Right ventricle myocardium superior (tissue), 1 donor: Measurements from ENCODE around the gene ARHGAP26. TPM values are rescaled to one million over a fixed set of nuclear protein-coding genes. Genes with fewer than 3 reads are reported as not detected.
A peak's percentile ranks its signal among the peaks of the same experiment; 100 is the strongest.

ENCODE experiments used
- ATAC-seq: fragments of 200-7000 bp; cut with Tn5 transposase; one replicate; pipeline ENCODE4 v1.9.1; 2020; ENCODE audit warnings: mild to moderate bottlenecking; ENCODE audit not compliant: poor library complexity
- DNase-seq: peaks from one replicate; pipeline ENCODE4 v3.0.0-alpha.2; 2020
- intact Hi-C: fragments of 100-400 bp; cut with DNase I; formaldehyde crosslinking; loops from one replicate; pipeline ENCODE4 v1.11.2; 2022
- total RNA-seq: library from RNA; stranded (reverse); fragmentation: NEBNext Ultra II Directional; extraction: Animal tissue kit (Norgen Biotek cat#: 25700); gene quantifications from one replicate; pipeline ENCODE4 v1.2.1, GENCODE V29; 2021
- donor health status: DM: no; HTN: yes; CAD: no; lungs with severe emphysema.

Gene ARHGAP26
- total RNA-seq, 1 donor from 2014 or later, result 32.5 TPM

DNA sequence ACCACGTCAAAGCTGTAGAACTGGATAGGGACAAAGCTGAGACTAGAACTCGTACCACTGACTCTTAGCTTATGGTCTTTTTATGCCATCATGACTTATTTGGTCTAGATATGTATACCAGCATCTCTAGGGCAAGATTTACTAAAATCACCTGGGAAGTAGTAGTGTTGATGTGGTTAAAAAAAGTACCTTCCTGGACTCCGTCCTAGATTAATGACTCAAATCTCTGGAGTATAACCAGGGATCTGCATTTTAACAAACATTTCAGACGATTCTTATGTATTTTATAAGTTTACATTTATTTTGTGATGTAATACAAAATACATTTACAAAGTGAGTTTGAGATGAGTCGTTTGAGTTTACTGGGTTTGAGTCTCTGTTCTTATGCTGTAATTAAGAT lies 68.7 kb downstream of the ARHGAP26 start:
- intact Hi-C loops, result no loop called here
- no peak for ATAC-seq
- DNase-seq, result no peak

DNA sequence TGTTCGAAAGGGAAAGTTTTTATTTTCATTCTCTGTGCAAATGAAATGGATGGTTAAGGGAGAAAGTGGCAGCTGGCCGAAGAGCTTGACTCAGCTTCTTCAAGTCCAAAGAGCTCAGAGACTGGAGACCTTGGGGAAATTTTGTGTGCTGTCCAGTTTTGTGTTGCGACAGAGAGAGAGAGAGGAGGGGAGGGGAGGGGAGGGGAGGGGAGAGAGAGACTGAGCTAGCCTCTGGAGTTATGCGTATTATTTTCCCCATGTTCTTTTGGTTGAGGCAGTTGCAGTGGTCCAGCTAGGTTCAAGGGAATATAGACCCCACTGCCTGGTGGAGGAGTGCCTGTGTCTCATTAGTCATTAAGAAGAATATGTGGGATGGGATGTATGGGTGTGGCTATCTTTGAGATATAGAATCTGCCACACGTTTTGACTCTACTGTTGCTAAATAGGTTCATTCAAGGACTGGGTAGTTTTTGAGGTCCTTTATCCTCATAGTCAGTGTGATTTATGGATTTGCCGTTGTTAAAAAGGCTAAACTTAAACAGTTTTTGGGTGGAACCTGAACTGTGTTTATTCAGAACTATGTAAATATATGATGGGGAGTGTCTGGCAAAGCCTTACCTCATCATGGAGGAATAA lies 69.7 kb downstream of the ARHGAP26 start:
- DNase-seq (peak; percentile 74), ATAC-seq (peak; percentile 56)
- intact Hi-C loops, result no loop called here

DNA sequence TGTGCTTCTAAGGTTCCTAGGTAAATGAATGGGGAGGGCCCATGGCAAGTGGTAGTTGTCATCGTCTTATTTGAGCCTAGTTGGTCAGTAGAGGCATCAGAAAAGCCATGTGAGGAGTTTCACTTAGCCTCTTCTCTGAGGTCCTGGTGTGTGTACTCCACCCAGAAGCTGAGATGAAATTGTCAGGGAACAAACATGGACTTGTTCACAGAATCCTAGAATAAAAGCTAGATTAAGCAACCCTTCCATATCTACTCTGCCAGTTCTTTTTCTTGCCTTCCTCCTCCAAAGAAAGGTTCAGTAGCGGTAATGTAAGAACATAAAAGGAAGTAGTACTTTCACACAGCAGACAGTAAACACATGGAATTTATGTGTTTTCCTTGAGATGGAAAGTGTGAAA lies 70.4 kb downstream of the ARHGAP26 start:
- intact Hi-C loops, result no loop called here
- DNase-seq (no peak), ATAC-seq (peak; percentile 39)

DNA sequence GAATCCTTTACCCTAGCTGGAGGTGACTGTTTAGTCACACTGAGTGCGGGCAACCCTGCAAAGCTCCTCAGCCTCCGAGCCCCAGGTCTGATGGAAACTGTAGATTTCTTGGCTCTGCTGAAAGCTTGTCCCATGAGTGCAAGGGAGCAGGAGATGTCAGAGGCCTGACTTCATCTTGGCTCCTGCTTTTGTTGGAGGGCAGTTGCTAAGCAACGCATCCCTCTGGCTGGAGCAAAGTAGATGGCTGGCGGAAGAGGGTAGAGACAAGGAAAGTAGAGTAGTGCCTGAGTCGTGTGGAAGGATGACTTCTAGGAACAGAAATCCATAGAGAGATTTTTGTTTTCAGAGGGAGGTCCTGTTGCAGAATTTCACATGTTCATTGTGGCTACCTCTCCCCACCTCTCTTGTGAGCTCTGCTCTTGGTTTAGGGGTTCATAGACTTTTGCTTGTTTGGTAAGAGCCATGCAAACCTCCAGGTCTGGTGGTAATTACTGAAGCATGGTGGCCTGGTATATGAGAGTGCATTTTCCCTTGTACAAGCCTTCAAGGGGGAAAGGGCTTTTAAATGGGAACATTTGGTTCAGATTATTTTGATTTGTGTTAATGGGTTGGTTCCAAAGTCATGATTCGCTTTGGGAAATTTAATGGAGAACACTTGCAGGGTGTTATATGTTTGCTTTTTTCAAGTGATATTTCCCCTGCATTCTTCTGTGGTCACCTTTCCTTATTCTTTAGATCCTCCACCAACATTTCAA lies 71.5 kb downstream of the ARHGAP26 start:
- intact Hi-C loops, result no loop called here
- DNase-seq (peak; percentile 73), ATAC-seq (peak; percentile 74)

DNA sequence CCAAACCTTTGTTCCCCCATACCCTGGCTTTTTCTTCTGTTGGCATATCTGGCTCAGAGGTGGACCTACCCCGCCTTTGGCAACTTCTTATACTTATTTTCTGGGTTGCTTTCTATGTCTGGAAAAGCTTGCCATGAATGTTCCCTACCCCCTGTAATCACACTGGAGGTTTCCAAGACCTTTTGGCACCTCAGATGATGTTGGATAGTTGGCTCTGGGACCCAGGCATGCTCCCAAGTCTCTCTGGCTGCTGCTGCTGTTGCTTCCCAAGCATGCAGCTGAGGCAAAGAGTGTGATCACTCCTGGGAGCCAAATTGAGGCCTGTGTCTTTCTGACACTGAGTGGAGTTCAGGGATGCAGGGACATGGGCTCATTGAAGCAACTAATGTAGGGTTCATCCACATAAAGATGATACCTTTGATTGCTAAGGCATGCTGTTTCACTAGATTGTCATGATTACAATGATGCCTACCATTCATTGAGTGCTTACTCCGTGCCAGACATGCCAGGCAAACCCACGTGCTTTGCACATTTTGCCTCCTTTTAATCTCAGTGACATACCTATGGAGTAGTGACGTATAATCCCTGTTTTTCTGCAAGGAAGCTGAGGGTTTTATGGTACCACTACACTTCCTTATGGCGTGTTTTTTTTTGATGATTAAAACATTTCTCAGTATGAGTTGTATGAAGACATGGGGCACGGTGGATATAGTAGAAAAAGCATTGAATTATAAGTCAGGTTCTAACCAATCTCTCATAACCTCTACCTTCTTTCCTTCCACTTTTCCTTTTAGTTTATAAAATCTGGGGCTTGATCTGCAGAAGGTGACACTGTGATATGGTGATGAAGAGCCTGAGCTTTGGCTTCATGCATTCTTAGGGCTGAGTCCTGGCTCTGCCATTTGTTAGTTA lies 73.1 kb downstream of the ARHGAP26 start:
- peak; percentile 75 for DNase-seq
- peak; percentile 40 for ATAC-seq
- intact Hi-C loops, result no loop called here

DNA sequence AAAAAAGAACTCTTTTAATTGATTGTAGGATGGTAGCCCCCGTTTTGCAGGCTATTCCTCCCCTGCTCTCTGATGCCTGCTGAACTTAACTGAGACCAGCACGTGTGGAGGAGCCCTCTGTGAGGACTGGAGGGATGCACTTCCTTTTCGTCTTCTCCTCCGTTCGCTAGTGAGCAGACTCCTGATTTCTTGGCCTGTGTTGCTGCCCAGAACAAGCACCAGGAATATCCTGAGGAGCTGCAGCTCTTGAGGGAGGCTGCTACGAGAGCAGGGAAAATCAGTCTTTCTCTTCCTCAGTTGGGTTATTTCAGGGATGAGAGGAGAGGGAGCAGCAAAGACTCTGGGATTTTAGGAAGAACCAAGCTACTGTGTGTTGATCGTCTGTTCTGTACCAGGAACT lies 74.7 kb downstream of the ARHGAP26 start:
- intact Hi-C loops, result no loop called here
- no peak for ATAC-seq
- no peak for DNase-seq

DNA sequence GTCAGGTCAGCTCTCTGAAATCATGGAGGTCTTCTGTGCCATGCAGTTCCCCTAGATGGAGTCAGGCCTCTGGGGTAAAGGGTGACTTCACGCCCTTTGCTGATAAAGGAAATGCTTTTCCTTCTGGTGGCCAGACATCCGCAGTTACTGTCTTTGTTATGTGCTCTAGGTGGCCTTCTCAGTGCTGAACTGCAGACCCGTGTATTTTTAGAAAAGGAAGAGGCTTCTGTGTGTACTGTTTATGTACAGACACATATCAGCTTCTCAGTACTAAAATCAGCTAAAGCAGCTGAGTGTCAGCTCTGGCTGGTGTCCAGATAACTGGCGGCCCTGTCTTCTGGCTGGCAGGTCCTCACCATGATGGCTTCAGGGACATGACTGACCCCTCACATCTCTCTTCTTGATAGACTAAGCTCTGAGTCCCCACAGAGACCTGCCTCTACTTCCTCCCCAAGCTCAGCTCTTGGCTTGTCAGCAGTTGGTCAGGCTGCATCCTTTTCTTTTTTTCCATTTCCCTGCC lies 75.3 kb downstream of the ARHGAP26 start:
- intact Hi-C loops, result no loop called here
- DNase-seq (peak; percentile 74), ATAC-seq (peak; percentile 54)

DNA sequence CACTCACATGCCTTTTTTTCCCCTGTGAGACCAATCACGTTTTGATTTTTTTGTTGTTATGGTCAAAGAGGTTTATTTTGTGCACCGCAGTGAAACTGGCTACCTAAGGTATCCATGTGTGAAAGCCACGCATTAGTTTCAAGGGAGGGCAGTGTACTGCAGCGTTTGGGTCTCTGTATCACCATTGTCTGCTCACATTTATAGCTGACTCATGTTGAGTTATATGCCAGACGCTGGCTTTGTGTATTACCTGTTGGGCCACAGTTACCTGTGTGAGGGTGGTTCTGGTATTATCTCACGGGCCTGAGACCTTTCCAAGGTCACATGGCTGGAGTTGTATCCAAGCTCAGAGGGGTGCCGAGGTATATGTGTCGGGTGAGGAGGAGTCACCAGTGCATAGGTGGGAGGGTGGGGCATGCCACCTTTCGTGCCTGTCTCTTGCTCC lies 75.8 kb downstream of the ARHGAP26 start:
- intact Hi-C loops, result no loop called here
- DNase-seq, result no peak
- no peak for ATAC-seq

DNA sequence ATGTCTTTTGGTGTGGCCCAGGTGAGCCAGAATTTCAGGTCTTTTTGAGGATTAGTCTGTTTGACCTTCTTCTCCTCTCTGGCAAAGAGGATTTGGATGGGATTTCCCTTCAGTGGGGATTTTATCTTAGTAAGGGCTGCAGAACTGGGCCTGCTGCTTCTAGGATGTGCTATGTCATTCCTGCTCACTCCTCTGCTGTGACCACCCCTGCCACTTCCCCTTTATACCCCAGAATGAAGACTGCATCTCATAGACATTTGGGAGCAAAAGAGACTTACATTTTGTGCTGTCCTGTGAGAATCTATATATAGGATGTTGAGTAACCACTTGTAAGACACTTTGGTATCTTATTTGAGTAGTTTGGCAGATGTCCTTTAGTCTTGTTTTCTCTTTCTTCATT lies 76.2 kb downstream of the ARHGAP26 start:
- DNase-seq (no peak), ATAC-seq (no peak)
- intact Hi-C loops, result no loop called here

DNA sequence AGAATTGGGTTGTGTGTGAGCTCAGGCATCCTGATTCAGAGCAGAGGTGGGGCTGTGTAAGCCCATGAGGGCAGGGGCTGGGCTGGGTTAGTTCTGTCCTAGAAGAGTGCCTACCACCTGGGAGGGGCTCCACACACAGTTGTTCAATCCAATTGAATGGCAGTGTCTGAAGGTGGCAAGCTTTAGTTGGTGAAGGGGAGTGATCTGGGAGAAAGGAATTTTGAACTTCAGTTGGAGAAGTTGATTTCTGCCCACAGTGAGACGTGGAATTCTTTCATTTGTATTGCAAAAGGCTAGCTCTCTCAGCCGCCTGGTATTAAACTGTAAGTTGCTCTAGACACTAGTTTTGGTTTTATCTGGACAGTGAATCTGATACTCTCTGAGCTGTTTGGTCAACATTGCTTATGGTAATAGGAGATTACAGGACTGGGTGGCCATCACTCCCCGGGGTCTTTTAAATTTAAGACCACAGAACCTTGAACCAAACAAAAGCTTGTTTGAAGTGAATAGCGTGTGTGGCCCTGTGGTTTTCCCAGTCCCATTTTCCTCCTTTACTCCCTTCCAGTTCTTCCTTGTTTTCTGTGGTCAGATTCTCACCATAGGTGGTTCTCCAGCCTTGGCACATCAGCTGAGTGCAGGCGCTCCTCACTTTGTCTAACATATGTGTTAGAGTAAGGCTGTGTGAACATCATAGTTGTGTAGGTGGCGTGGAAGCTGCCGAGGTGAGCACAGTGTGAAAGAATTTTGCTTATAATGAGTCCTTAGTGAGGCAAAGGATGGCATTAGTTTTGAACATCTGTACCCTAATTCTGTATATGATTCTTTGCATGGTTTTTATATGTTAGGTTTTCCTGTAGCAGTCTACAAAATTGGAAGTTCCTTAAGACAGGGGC lies 78.0 kb downstream of the ARHGAP26 start:
- DNase-seq (no peak), ATAC-seq (no peak)
- intact Hi-C loops, result no loop called here

DNA sequence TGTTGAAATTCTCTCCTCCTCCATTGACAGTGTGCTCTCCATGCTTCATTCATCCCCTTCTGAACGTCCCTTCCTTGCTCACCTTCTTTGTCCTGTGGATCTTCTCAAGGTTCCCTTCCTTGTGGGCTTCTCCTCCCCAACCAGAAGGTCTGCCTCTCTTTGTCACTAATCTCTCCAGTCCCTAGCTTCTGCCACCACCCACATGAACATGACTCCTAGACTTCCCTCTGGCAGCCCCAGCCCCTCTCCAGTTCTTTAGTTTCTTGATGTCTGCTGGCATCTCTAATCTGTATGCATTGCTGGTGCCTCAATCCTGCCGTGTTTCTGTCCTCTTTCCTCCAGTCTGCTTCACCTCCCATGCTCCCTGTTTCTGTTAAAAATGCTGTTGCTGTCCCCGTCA lies 79.3 kb downstream of the ARHGAP26 start:
- intact Hi-C loops, result no loop called here
- no peak for ATAC-seq
- no peak for DNase-seq

DNA sequence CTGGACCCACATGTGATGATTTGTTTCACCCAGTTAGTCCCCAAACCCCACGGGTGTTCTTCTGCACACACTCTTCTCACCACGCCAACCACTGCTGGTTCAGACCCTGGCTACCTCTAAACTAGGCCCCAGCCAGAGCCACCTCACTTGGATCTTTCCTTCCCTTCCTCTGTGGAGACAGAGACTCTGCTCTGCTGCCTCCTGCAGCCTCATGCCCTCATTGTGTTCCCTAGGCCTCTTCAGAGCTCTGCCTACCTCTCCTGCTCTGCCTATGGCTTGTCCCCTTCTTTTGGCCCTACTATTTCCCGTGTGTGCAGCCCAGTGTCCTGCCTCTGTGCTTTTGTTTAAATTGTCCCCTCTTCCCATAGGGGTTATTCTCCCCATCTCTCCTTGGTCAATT lies 79.7 kb downstream of the ARHGAP26 start:
- no peak for ATAC-seq
- intact Hi-C loops, result no loop called here
- DNase-seq, result no peak

DNA sequence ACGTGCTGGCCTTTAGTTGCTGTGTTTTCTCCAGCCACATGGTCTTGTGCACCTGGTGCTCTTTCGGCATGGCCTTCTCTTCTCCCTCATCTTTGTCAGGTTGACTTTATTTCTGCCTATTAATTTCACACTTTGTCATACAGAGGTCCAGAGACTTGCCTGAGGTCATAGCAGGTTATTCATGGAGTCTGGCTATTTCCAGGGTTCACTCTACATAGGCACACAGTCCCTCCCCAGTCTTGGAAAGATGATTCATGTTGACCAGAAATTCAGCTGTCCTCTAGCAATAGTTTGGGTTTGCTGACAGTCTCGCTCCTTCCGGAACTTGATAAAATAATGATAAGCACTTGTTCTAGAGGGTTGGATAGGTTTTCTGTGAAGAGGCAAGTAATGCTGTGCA lies 81.6 kb downstream of the ARHGAP26 start:
- no peak for ATAC-seq
- intact Hi-C loops, result no loop called here

DNA sequence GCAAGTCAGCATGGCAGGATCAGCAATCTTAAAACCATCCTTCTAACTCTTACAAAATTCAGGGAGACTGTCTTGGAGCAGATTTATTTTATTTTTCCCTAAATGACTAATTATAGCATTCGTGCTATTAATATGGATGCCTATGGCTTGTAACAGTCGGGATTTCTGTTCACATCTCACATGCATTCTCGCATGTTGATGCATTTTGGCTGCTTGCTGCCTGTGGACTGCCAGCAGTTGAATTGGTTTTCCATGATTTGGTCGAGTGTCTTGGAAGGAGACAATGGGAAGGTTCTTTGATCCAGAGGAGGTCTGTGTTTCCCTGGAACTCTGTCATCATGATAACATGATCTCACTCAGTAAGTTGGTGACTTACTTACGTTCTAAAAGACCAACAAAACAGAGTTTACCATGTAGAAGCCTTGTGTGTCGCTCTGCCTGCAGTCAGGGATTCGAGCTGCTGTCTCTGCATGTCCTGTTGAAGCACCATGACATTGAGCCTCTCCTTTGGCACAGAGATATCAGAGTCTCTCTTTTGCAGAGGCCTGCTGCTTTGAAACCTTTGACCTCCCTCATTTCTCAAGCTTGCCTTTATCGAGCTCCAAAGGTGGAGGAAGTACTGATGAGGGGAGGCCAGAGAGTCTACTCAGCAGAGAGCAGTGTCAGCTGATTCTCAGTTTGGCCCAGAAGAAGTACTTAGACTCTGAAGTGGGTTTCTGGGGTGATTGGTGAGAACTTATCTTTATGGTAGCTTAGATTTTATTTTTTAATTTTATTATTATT lies 82.4 kb downstream of the ARHGAP26 start:
- intact Hi-C loops, result no loop called here
- DNase-seq, result no peak
- ATAC-seq, result peak; percentile 5

More for the DNA sequence above, 81.6 kb downstream of the ARHGAP26 start:
- DNase-seq, result no peak

DNA sequence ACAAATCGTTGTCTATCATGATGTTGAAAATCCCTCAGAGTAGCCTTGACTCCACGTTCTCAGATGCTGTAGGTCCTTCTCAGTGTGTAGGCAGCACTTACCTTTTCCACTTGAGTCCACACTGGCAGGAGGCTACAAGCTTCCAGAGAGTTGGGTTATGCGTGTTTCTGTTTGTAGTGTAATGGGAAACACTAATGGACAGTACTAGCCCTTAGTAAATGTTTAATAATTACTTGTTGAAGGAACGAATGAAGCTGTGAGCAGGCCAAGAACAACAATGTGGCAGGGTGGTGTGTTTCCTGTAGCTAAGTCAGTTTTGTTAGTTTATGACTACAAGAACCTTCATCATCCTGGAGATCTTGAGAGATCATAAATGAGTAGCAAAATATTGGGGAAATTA lies 83.5 kb downstream of the ARHGAP26 start:
- no peak for ATAC-seq
- intact Hi-C loops, result no loop called here
- DNase-seq, result no peak

DNA sequence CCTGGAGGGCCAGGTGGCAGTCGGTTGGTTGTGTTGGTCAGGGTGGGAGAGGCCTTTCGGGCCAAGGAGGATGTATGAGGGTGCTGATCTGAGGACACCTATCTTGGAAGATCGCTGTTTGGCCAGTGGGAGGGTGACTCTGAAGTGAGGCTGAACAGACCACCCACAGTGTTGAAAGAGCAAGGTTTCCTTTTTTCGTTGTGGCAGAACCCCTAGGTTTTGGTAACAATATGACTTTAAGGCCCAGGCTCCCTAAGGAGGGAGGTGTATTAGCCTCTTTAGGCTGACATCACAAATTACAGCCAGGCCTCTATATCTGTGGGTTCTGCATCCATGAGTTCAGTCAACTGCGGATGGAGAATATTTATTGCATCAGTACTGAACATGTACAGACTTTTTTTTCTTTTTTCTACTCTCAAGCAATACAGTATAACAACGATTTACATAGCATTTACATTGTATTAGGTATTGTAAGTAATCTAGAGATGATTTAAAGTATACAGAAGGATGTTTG lies 86.1 kb downstream of the ARHGAP26 start:
- no peak for DNase-seq
- intact Hi-C loops, result no loop called here
- no peak for ATAC-seq

DNA sequence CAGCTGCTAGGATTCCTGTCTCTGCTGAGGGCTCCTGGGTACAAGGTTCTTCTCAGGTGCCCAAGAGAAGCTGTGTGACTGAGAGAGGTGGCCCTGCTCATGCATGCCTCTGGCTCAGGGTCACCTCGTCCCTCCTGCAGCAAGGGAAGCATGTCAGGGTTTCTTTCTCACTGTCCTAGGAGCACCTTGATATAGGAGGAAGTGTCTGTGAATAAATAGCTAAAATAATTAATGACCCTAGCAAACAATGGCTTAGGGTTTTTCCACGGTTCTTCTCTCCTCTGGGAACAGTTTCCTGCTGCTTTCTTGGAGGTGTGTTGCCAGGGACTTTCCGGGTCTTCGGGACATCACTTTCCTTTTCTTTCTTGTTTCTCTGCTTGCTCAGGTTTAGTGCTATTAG lies 87.2 kb downstream of the ARHGAP26 start:
- DNase-seq (no peak), ATAC-seq (no peak)
- intact Hi-C loops, result no loop called here
